AG10803 (cell line): ENCODE measurements around the gene ABCC11.

Source experiments
- DNase-seq: peaks from one replicate; pipeline ENCODE4 v3.0.0; 2010; ENCODE audit warnings: low read depth
- H3K4me3 ChIP-seq: 2 replicates; pipeline ENCODE4 v1.5.1; 2011; ENCODE audit warnings: mild to moderate bottlenecking, low read length, control low read depth
- CTCF ChIP-seq: conservative IDR thresholded peaks from 2 replicates; pipeline ENCODE4 v1.5.1; 2011; ENCODE audit warnings: mild to moderate bottlenecking, low read length, control low read depth, inconsistent platforms

Gene ABCC11

DNA sequence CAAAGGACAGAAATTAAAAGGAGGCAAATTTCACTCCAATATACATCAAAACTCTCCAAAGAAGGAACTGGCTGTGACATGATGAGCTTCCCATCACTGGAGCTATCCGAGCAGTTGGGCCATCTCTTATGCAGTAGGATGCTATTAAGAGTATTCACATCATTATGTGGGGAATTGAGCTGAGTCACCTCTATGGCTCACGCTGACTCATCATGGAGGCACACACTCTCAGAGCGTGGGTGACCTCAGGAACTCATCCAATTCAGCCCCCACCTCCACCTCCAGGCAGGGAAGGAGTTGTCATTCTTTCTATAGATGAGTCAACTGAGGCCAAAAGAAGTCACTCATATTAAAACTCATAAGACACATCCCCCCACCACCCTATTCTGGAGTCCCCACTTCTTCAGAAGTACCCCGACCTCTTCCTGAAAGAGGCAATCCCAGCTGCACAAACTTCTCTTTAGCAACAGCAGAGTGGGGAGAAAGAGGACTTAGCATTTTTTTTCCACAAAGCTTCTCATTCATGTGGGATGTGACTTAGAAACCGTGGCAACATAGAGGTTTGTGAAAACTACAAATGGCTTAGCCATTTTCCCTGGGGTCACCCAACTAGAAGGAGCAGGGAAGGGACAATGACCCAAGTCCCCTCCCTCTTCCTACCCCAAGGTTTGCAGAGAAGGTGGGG is 124.1 kb downstream of the ABCC11 start:
- no peak for TF ChIP-seq CTCF
- peak; percentile 98 for DNase-seq
- no peak overlapping the region for H3K4me3 ChIP-seq

GRCh38 chr16:48121276-48121675 is 126.1 kb downstream of the ABCC11 start:
- H3K4me3 ChIP-seq = no peak overlapping the region
- no peak for TF ChIP-seq CTCF
- DNase-seq = no peak

GRCh38 chr16:48118841-48119240 is 128.5 kb downstream of the ABCC11 start:
- DNase-seq = no peak
- H3K4me3 ChIP-seq = no peak overlapping the region
- no peak for TF ChIP-seq CTCF

- TF ChIP-seq CTCF = peak; percentile 61
- DNase-seq = no peak
These were observed 129.9 kb downstream of the ABCC11 start for GRCh38 chr16:48117217-48118105.

More at GRCh38 chr16:48117217-48118105, 129.9 kb downstream of the ABCC11 start:
- H3K4me3 ChIP-seq = no peak overlapping the region
